Activated CD4-positive, alpha-beta T cell treated with anti-CD3 and anti-CD28 coated beads, Interleukin-2, amount 50 U/mL, for 48 hours (primary cell): ENCODE measurements around the gene RTTN.

Experiments used
- DNase-seq, 2 experiments: peaks; one replicate each; pipeline ENCODE4 v3.0.0-alpha.2; 2020

The RTTN gene

DNA sequence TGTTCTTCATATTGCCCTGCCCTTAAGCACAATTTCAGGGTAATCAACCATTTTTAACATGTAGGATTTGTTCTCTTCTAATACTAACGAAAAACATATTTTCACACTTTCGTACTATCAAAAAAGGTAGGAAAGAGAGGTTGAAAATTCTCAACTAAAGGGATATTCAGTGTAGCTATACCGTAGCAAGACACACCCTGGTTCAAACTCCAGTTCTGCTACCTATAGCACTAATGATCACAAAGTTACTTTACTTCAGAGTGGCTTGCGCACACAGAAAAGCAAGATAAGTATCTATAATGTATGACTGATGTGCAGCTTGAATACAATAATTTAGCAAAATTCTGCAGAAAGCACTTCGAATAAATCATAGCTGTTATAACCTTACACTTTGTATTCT, 132.1 kb downstream of the RTTN start:
- DNase-seq = no peak

- no peak for DNase-seq
These were observed 132.8 kb downstream of the RTTN start for GRCh38 chr18:70072678-70073077.

DNA sequence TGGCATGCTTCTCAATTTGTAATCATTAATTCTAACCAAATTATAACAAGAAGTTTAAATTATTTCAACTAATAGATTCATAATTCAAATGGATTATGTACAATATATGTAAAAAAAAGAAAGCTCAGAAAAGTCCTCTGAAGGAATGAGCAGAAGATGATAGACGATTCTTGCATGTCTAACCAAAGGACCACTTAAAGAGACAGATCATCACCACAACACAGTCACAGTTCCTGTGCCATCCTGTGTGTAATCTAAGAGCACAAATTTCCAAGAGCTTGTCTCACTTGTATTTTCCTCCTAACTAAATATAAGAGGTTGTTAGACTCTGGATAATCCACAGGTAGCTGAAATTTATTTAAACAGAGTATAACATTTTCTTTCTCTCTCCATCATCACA, 135.5 kb downstream of the RTTN start:
- no peak for DNase-seq

GRCh38 chr18:70069382-70069781, 136.1 kb downstream of the RTTN start:
- DNase-seq = no peak

DNA sequence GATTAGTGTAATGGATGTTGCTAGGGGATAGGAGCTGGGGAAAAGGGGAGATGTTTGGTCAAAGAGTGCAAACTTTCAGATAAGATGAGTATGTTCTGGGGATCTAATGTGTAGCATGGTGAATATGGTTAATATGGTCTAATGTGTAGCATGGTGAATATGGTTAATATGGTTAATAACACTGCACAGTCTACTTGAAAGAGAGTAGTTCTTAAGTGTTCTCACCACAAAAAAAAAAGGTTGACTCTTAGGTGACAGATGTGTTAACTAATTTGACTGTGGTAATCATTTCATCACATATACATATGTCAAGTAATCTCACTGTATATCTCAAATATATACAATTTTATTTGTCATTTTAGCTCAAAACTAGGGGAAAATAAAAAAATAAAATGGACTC, 136.5 kb downstream of the RTTN start:
- no peak for DNase-seq

DNA sequence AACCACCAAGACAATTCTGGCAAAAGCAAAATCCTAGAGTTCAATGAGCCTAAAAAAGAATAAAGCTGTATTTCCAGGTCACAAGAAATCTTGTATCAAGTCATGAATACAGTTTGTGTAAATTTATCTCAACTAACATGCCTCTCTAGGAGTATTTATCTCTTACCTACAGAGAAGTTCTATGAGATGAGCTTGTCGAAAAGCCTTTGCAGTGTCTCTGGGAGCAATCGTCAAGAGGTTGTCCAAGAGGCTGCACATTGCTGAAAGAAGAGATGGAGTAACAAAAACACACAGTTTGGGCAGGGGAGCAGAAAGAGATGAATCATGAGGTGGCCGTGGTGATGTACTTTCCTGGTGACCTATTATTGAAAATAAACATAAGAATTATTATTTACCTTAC, 145.8 kb downstream of the RTTN start:
- DNase-seq = no peak

DNA sequence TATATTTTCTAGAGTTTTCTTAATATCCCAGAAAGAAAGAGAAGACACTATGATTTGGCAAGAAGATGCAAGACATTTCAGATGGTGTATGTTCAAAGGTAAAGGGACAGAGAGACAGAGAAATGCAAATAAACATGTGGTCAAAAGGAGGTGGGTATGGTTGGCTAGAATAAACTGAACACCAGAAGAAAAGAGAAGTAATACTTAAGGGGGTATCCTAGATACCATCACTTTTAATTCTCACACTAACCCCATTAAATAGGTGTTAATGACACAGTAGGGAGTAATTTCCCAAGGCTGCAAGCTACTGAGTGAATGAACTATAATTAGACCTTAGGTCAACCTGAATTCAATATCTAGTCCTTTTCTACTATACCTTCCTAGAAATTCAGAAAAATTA, 146.6 kb downstream of the RTTN start:
- no peak for DNase-seq

GRCh38 chr18:70047931-70048603, 157.4 kb downstream of the RTTN start:
- no peak for DNase-seq

DNA sequence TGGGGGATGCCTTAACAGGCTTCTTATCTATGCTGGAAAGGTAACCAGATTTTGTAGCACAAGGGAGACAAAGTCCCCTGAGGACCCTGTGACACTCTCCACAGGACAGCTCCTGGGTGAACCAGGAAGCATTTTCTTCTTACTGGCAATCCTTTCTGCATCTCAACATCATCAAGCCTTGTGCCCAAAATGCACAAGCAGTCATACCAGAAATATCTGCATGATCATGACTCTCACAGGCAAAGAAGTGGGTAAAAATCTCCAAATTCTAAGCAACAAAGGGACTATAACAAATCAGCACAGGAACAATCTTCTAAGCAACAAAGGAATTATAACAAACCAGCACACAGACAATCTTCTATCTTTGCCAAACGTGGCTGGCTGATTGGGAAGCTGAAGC, 158.7 kb downstream of the RTTN start:
- no peak for DNase-seq

DNA sequence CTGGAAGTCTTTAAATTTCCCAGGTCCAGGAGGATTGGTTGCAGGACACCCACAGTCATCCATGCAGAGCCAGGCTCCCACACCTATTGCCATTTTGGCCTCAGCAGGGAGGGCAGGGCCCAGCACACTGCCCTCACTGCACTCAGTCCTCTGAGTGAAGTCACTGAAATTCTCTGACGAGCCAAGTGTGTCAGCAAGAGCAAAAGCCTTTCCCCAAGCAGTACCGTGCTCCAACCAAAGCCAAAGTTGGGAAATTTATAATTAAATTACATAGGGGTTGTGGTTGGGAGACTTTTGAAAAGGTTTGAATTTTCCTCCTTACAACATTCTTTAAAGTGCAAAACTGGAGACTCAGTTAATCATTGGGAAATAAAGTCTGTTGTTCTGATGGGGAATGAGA, 159.3 kb downstream of the RTTN start:
- DNase-seq = no peak

DNA sequence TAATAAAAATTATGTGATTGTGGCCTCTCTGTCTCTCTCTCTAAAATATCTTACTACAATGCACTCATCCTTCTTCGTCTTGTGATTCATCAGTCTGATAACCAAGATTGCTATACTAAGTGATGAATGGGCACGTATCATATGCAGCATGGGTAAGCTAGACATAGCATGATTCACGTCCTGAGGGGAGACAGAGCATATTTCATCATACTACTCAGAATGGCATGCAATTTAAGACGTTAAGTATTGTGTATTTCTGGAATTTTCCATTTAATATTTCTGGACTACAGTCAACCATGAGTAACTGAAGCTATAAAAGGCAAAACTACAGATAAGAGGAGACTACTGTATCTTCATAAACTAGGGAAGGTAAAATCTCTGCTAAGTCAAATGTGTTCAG, 160.9 kb downstream of the RTTN start:
- no peak for DNase-seq

DNA sequence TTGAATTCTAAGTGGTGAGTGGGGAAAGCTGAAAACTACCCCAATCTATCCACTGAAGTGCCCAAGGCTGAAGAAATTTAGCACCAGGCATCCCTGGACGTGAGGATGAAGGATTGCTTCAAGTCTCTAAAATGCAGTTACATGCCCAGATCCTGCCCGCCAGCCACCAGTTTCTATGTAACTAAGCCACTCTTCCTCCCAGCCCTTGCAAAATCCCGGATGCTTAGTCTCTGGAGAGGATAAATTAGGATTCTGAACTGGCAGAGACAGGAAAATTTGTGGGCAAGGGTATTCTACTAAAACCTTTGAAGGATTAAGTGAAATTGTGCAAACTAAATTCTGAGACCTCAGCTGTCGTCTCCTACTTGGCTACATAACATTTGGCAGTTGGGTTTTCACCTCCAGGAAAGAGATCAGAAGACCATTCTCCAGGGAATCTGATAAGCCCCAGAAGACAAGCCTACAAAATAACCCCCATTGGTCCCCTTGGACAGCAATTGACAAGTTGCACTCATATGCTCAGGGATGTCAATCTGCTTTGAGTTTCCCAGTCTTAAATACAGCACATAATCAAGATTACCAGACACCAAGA, 163.9 kb downstream of the RTTN start:
- no peak for DNase-seq

DNA sequence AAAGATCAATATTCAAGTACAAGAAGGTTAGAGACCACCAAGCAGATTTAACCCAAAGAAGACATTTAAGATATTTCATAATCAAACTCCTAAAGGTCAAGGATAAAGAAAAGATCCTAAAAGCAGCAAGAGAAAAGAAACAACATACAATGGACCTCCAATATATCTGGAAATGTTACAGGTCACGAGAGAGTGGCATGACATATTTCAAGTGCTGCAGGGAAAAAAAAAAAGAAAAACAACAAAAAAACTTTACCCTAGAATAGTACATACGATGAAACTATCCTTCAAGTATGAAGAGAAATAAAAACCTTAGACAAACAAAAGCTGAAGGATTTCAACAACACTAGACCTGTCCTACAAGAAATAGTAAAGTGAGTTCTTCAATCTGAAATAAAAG, 166.3 kb downstream of the RTTN start:
- DNase-seq = no peak

DNA sequence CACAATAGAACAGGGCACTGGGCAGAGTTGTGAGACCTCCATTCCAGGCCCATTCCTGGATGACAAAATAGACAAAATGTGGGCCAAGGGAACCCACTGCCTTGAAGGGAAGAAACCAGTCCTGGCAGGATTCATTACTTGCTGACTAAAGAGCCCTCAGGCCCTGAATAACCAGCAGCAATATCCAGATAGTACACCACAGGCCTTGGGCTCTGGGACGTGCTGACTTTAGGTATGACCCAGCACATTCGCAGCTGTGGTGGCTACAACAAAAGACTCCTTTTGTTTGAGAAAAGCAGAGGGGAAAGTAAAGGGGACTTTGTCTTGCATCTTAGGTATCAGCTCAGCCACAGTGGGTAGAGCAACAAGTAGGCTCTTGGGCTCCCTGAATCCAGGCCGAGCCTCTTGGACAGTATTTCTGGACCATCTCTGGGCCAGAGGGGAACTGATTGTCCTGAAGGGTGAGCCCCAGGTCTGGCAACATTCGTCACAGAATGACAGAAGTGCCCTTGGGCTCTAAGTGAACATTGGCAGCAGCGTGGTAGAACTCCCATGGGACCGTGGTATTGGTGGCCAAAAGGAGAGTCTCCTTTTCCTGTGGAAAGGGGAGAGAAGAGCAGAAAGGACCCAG, 167.9 kb downstream of the RTTN start:
- no peak for DNase-seq

- DNase-seq = no peak
These were observed 168.6 kb downstream of the RTTN start for GRCh38 chr18:70036771-70037347.

GRCh38 chr18:70036168-70036567, 169.3 kb downstream of the RTTN start:
- no peak for DNase-seq

DNA sequence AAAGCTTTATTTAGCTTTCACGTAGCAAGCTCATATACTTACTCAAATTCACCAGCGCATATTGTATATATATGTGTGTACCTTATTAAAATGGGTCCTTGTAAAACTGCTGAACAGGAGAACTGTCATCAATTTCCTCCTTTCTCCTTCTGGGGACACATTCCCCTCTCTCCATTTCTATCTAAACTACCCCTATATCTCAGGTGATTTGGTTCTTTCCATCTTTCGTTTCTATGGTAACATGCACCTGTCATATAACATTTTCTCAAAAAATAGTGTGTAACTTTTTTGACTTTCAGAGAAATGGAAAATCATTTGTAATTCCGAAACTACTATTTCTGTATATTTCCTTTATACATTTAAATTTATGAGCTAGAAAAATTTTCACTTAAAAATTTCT, 174.3 kb downstream of the RTTN start:
- DNase-seq = no peak

GRCh38 chr18:70030728-70031127, 174.8 kb downstream of the RTTN start:
- no peak for DNase-seq

DNA sequence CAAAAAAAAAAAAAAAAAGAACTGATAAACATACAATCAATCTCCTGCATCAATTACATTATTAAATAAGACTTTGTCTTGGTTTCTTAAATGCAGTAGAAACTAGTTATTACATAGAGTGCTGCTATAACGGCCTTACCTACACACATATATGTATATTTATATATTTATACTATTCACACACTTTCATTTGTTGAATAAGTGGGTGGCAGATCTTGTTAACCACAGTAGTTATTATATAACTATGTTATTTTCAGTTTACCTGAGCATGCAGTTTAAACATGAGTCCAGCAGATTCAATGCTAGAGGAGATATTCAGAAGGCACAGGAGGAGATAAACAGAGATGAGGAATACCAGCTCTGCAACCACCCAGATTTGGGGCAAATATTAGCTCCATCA, 176.3 kb downstream of the RTTN start:
- DNase-seq = no peak

- DNase-seq = no peak
These were observed 176.8 kb downstream of the RTTN start for GRCh38 chr18:70028734-70029133.

DNA sequence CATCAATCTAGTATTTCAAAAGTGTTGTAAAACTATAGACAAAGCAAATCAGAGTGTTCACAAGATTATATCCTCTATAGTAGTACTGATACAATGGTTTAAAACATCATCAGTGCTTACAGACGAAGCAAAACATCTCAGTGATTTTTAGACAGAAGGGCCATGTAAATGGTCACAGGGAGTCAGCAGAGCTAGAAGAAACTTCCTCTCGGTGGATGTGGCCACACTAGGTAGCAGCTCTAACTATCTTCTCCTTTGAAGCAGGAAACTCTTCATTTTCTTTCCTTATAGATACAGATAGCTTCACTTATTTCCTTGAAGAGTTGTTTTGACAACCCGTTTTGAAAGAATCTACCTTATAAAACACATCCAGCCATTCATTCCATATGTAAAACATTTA, 177.4 kb downstream of the RTTN start:
- no peak for DNase-seq

DNA sequence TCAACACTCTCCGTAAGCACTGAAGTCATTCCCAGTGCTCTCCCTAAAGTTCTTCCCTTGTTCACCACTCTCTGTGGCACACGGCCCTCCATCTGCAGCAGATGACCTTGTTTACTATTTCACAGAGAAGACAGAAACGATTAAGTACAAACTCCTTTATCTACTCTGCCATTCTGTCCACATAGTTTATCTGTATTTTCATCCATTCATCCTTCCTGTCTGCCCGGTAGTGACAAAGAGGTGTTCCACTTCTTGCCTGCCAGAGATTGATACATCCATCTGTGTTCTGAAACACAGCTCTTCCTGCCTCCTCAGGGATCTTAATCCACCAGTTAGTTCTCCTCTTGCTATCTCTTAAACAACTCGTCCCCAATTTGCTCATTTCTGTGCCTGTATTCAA, 179.9 kb downstream of the RTTN start:
- DNase-seq = no peak

- no peak for DNase-seq
These were observed 180.7 kb downstream of the RTTN start for GRCh38 chr18:70024829-70025228.

GRCh38 chr18:70024093-70024492, 181.4 kb downstream of the RTTN start:
- DNase-seq = no peak
